HEK293 (cell line): ENCODE measurements around the gene MBTD1.

ENCODE experiments used
- CTCF ChIA-PET: fragments of 350-600 bp; formaldehyde crosslinking; extraction: SDS; loops from one replicate; lab custom pipeline; 2021; ENCODE audit warnings: antibody characterized with exemption; lab: Yijun Ruan, JAX
- POLR2A ChIA-PET: fragments of 300-600 bp; formaldehyde crosslinking; extraction: SDS; loops from one replicate; lab custom pipeline; 2020; ENCODE audit warnings: antibody characterized with exemption, inconsistent platforms; lab: Yijun Ruan, JAX
- H3K27ac ChIP-seq: fragments of 200-500 bp; sonication (Bioruptor generic); 2 replicates; pipeline ENCODE4 v1.5.1; 2014; ENCODE audit warnings: low read depth, low read length, control low read depth, inconsistent platforms; ENCODE audit errors: extremely low read depth
- H3K36me3 ChIP-seq, 2 experiments: fragments of 200-500 bp in 1 of 2; sonication (Bioruptor generic) in 1 of 2; 1 replicate in 1 of 2; 2 replicates in 1 of 2; pipeline ENCODE4 v1.5.1; 2014 to 2017; ENCODE audit warnings: inconsistent platforms in 2 of 2, low read length in 2 of 2; ENCODE audit not compliant: control insufficient read depth in 2 of 2, insufficient read depth in 1 of 2
- H3K4me1 ChIP-seq: fragments of 200-500 bp; sonication (Bioruptor generic); 2 replicates; pipeline ENCODE4 v1.5.1; 2014; ENCODE audit warnings: mild to moderate bottlenecking, low read length, inconsistent platforms; ENCODE audit not compliant: control insufficient read depth, insufficient read depth
- H3K4me3 ChIP-seq: 2 replicates; pipeline ENCODE4 v1.5.1; 2011; ENCODE audit warnings: low read depth, mild to moderate bottlenecking, control low read depth, low read length, moderate library complexity
- H3K9me3 ChIP-seq: fragments of 200-500 bp; sonication (Bioruptor generic); 2 replicates; pipeline ENCODE4 v1.5.1; 2014; ENCODE audit warnings: low read depth, low read length, inconsistent platforms; ENCODE audit not compliant: control insufficient read depth, insufficient read depth
- EGR2 ChIP-seq: fragments of 450-650 bp; formaldehyde crosslinking; IDR thresholded peaks from 2 replicates; pipeline ENCODE4 v1.5.1; 2016; ENCODE audit warnings: low read depth, missing biosample characterization, missing genetic modification characterization
- GLI2 ChIP-seq: fragments of 450-650 bp; formaldehyde crosslinking; IDR thresholded peaks from 2 replicates; pipeline ENCODE4; 2017; ENCODE audit warnings: missing biosample characterization, missing genetic modification characterization, low read depth, borderline replicate concordance
- GLIS1 ChIP-seq: fragments of 450-650 bp; formaldehyde crosslinking; IDR thresholded peaks from 2 replicates; pipeline ENCODE4 v1.5.1; 2016; ENCODE audit warnings: missing biosample characterization, missing genetic modification characterization
- GLIS2 ChIP-seq: fragments of 450-650 bp; formaldehyde crosslinking; IDR thresholded peaks from 2 replicates; pipeline ENCODE4 v1.5.1; 2016; ENCODE audit warnings: missing biosample characterization, missing genetic modification characterization
- KLF7 ChIP-seq: fragments of 450-650 bp; formaldehyde crosslinking; IDR thresholded peaks from 2 replicates; pipeline ENCODE4 v1.5.1; 2016; ENCODE audit warnings: missing biosample characterization, missing genetic modification characterization, borderline replicate concordance
- KLF9 ChIP-seq: fragments of 450-650 bp; formaldehyde crosslinking; IDR thresholded peaks from 2 replicates; pipeline ENCODE4 v1.5.1; 2016; ENCODE audit warnings: missing biosample characterization, missing genetic modification characterization, low read depth
- SALL2 ChIP-seq: fragments of 450-650 bp; formaldehyde crosslinking; IDR thresholded peaks from 2 replicates; pipeline ENCODE4 v1.5.0; 2017; ENCODE audit warnings: missing biosample characterization, mild to moderate bottlenecking, missing genetic modification characterization, borderline replicate concordance
- SP2 ChIP-seq: fragments of 450-650 bp; formaldehyde crosslinking; IDR thresholded peaks from 2 replicates; pipeline ENCODE4 v1.5.1; 2016; ENCODE audit warnings: missing biosample characterization, missing genetic modification characterization
- SP3 ChIP-seq: fragments of 450-650 bp; formaldehyde crosslinking; IDR thresholded peaks from 2 replicates; pipeline ENCODE4 v1.5.1; 2016; ENCODE audit warnings: missing biosample characterization, missing genetic modification characterization
- SP7 ChIP-seq: fragments of 450-650 bp; formaldehyde crosslinking; IDR thresholded peaks from 2 replicates; pipeline ENCODE4 v1.5.1; 2016; ENCODE audit warnings: missing biosample characterization, missing genetic modification characterization
- YY1 ChIP-seq: fragments of 450-650 bp; formaldehyde crosslinking; IDR thresholded peaks from 2 replicates; pipeline ENCODE4 v1.5.1; 2018; ENCODE audit warnings: missing biosample characterization, missing genetic modification characterization
- ZBTB17 ChIP-seq: fragments of 450-650 bp; formaldehyde crosslinking; IDR thresholded peaks from 2 replicates; pipeline ENCODE4 v1.5.1; 2016; ENCODE audit warnings: missing biosample characterization, missing genetic modification characterization
- ZNF146 ChIP-seq: fragments of 450-650 bp; formaldehyde crosslinking; IDR thresholded peaks from 2 replicates; pipeline ENCODE4 v1.5.1; 2016; ENCODE audit warnings: missing biosample characterization, missing genetic modification characterization
- ZNF155 ChIP-seq: fragments of 450-650 bp; formaldehyde crosslinking; IDR thresholded peaks from 2 replicates; pipeline ENCODE4 v1.5.1; 2016; ENCODE audit warnings: missing biosample characterization, missing genetic modification characterization
- ZNF169 ChIP-seq: fragments of 450-650 bp; formaldehyde crosslinking; IDR thresholded peaks from 2 replicates; pipeline ENCODE4 v1.5.1; 2016; ENCODE audit warnings: missing biosample characterization, missing genetic modification characterization
- ZNF19 ChIP-seq: fragments of 450-650 bp; formaldehyde crosslinking; IDR thresholded peaks from 2 replicates; pipeline ENCODE4; 2016; ENCODE audit warnings: missing biosample characterization, missing genetic modification characterization, low read depth
- ZNF221 ChIP-seq: fragments of 450-650 bp; formaldehyde crosslinking; IDR thresholded peaks from 2 replicates; pipeline ENCODE4 v1.5.1; 2017; ENCODE audit warnings: missing biosample characterization, missing genetic modification characterization, borderline replicate concordance
- ZNF335 ChIP-seq: fragments of 450-650 bp; formaldehyde crosslinking; conservative IDR thresholded peaks from 2 replicates; pipeline ENCODE4 v1.5.1; 2016; ENCODE audit warnings: missing biosample characterization, missing genetic modification characterization
- ZNF341 ChIP-seq: fragments of 450-650 bp; formaldehyde crosslinking; IDR thresholded peaks from 2 replicates; pipeline ENCODE4; 2016; ENCODE audit warnings: low read depth, missing biosample characterization, missing genetic modification characterization
- ZNF416 ChIP-seq: fragments of 450-650 bp; formaldehyde crosslinking; IDR thresholded peaks from 2 replicates; pipeline ENCODE4 v1.5.1; 2016; ENCODE audit warnings: missing biosample characterization, missing genetic modification characterization
- ZNF423 ChIP-seq: fragments of 450-650 bp; formaldehyde crosslinking; IDR thresholded peaks from 2 replicates; pipeline ENCODE4 v1.5.1; 2016; ENCODE audit warnings: missing biosample characterization, missing genetic modification characterization
- ZNF529 ChIP-seq: fragments of 450-650 bp; formaldehyde crosslinking; IDR thresholded peaks from 2 replicates; pipeline ENCODE4 v1.5.1; 2017; ENCODE audit warnings: missing genetic modification characterization, missing biosample characterization; ENCODE audit not compliant: insufficient replicate concordance
- ZNF677 ChIP-seq: fragments of 450-650 bp; IDR thresholded peaks from 2 replicates; pipeline ENCODE4 v1.5.0; 2018; ENCODE audit warnings: missing biosample characterization, mild to moderate bottlenecking, missing genetic modification characterization, moderate library complexity
- ZNF776 ChIP-seq: fragments of 450-650 bp; formaldehyde crosslinking; IDR thresholded peaks from 2 replicates; pipeline ENCODE4 v1.5.0; 2017; ENCODE audit warnings: missing biosample characterization, missing genetic modification characterization, borderline replicate concordance
- ZNF785 ChIP-seq: fragments of 450-650 bp; formaldehyde crosslinking; IDR thresholded peaks from 2 replicates; pipeline ENCODE4 v1.5.1; 2016; ENCODE audit warnings: missing biosample characterization, missing genetic modification characterization
- ZSCAN30 ChIP-seq: fragments of 450-650 bp; IDR thresholded peaks from 2 replicates; pipeline ENCODE4 v1.5.1; 2018; ENCODE audit warnings: missing biosample characterization, mild to moderate bottlenecking, missing genetic modification characterization, moderate library complexity
- TF ChIP-seq, protein P1 (sequence below): fragments of 450-650 bp; formaldehyde crosslinking; optimal IDR thresholded peaks from 2 replicates; pipeline ENCODE3; 2016; ENCODE audit warnings: missing biosample characterization, mild to moderate bottlenecking, missing genetic modification characterization
- TF ChIP-seq, protein P2 (sequence below): fragments of 450-650 bp; formaldehyde crosslinking; IDR thresholded peaks from 2 replicates; pipeline ENCODE4 v1.5.1; 2016; ENCODE audit warnings: missing biosample characterization, missing genetic modification characterization
- TF ChIP-seq, protein P3 (sequence below): fragments of 450-650 bp; formaldehyde crosslinking; IDR thresholded peaks from 2 replicates; pipeline ENCODE4 v1.5.1; 2016; ENCODE audit warnings: missing biosample characterization, missing genetic modification characterization
- TF ChIP-seq, protein P4 (sequence below): fragments of 450-650 bp; formaldehyde crosslinking; IDR thresholded peaks from 2 replicates; pipeline ENCODE4 v1.5.1; 2016; ENCODE audit warnings: missing biosample characterization, missing genetic modification characterization

Gene MBTD1

DNA sequence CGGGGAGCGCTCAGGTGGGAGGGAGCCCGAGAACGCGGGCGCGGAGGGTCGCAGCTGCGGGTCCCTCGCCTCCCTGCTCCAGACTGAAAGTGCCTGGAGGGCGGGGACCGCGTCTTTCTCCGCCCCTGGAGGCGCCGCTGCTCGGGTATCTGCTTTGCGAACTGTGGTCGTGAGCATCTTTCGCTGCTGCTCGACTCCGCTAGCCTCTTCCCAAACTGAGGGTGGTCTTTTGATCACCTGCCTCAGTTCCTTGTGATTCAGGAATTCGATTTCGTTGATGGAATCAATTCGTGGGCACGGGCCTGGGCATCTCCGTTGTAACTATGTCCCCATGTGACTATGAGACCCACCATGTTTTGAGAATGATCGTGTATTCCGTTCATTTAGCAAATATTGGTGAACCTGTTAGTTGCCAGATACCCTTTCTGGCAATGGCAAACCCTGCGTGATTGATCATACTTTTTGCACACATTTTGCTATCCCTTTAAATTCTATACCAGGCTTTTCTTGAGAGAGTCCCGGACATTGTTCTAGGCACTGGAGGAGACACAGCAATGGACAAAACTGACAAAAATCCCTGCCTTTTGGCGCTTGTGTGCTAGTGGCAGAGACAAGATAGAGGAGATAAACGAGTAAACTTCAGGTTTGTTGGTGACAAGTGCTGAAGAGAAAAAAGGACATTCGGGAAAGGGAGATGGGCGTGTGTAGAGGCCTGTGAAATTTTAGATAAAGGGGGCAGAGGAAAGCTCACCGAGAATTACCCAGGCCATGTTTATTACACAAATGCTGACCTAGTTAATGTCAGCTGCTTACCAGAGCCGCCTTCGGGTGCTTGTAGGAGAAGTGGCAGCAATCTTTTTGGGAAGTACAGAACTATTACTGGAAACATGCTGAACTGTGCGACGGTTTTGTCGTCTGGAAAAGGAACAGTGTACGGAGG, 1.4 kb upstream of the MBTD1 start:
- TF ChIP-seq ZNF335: no peak; the same call in 1 of the 2 replicates
- TF ChIP-seq EGR2 (tag by site-specific recombination): no peak
- no peak for TF ChIP-seq ZNF416 (tag by site-specific recombination)
- TF ChIP-seq, protein P1, sequence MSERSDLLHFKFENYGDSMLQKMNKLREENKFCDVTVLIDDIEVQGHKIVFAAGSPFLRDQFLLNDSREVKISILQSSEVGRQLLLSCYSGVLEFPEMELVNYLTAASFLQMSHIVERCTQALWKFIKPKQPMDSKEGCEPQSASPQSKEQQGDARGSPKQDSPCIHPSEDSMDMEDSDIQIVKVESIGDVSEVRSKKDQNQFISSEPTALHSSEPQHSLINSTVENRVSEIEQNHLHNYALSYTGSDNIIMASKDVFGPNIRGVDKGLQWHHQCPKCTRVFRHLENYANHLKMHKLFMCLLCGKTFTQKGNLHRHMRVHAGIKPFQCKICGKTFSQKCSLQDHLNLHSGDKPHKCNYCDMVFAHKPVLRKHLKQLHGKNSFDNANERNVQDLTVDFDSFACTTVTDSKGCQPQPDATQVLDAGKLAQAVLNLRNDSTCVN (tag by site-specific recombination): peak; percentile 63
- TF ChIP-seq SALL2: no peak
- TF ChIP-seq GLI2 (tag by site-specific recombination): no peak
- no peak for TF ChIP-seq SP7 (tag by site-specific recombination)
- TF ChIP-seq ZNF776 (tag by site-specific recombination): no peak
- no peak for TF ChIP-seq ZNF423 (tag by site-specific recombination)
- TF ChIP-seq, protein P2, sequence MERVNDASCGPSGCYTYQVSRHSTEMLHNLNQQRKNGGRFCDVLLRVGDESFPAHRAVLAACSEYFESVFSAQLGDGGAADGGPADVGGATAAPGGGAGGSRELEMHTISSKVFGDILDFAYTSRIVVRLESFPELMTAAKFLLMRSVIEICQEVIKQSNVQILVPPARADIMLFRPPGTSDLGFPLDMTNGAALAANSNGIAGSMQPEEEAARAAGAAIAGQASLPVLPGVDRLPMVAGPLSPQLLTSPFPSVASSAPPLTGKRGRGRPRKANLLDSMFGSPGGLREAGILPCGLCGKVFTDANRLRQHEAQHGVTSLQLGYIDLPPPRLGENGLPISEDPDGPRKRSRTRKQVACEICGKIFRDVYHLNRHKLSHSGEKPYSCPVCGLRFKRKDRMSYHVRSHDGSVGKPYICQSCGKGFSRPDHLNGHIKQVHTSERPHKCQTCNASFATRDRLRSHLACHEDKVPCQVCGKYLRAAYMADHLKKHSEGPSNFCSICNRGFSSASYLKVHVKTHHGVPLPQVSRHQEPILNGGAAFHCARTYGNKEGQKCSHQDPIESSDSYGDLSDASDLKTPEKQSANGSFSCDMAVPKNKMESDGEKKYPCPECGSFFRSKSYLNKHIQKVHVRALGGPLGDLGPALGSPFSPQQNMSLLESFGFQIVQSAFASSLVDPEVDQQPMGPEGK (tag by site-specific recombination): peak; percentile 14; the same call in 1 of the 2 replicates
- no peak for TF ChIP-seq ZNF169 (tag by site-specific recombination)
- TF ChIP-seq KLF7 (tag by site-specific recombination): no peak
- TF ChIP-seq, protein P3, sequence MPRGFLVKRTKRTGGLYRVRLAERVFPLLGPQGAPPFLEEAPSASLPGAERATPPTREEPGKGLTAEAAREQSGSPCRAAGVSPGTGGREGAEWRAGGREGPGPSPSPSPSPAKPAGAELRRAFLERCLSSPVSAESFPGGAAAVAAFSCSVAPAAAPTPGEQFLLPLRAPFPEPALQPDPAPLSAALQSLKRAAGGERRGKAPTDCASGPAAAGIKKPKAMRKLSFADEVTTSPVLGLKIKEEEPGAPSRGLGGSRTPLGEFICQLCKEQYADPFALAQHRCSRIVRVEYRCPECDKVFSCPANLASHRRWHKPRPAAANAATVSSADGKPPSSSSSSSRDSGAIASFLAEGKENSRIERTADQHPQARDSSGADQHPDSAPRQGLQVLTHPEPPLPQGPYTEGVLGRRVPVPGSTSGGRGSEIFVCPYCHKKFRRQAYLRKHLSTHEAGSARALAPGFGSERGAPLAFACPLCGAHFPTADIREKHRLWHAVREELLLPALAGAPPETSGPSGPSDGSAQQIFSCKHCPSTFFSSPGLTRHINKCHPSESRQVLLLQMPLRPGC (tag by site-specific recombination): no peak
- no peak for TF ChIP-seq ZNF529 (tag by site-specific recombination)
- TF ChIP-seq ZNF19: no peak
- TF ChIP-seq, protein P4, sequence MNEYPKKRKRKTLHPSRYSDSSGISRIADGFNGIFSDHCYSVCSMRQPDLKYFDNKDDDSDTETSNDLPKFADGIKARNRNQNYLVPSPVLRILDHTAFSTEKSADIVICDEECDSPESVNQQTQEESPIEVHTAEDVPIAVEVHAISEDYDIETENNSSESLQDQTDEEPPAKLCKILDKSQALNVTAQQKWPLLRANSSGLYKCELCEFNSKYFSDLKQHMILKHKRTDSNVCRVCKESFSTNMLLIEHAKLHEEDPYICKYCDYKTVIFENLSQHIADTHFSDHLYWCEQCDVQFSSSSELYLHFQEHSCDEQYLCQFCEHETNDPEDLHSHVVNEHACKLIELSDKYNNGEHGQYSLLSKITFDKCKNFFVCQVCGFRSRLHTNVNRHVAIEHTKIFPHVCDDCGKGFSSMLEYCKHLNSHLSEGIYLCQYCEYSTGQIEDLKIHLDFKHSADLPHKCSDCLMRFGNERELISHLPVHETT (tag by site-specific recombination): no peak
- TF ChIP-seq ZNF146 (tag by site-specific recombination): no peak
- peak; percentile 17 for TF ChIP-seq SP3 (tag by site-specific recombination)
- TF ChIP-seq ZNF341 (tag by site-specific recombination): no peak
- no peak for TF ChIP-seq ZNF677 (tag by site-specific recombination)
- no peak for TF ChIP-seq ZNF785 (tag by site-specific recombination)
- peak; percentile 44; the same call in 1 of the 2 replicates for TF ChIP-seq KLF9 (tag by site-specific recombination)
- TF ChIP-seq ZNF221 (tag by site-specific recombination): no peak
- TF ChIP-seq YY1 (tag by site-specific recombination): 0 out of 2 replicates have a peak, but pooled peaks have one; percentile 8
- TF ChIP-seq ZSCAN30 (tag by site-specific recombination): no peak; the same call in 1 of the 2 replicates
- TF ChIP-seq ZNF155: no peak
- TF ChIP-seq GLIS2 (tag by site-specific recombination): peak; percentile 37; the same call in 1 of the 2 replicates
- peak; percentile 95 for TF ChIP-seq ZBTB17
- peak; percentile 64 for TF ChIP-seq SP2 (tag by site-specific recombination)
- peak; percentile 33; the same call in 1 of the 2 replicates for TF ChIP-seq GLIS1
- peak overlapping the region; percentile 93 for H3K4me3 ChIP-seq
- CTCF ChIA-PET: interaction anchor here (0.5 to 1.7 kb wide), 3 partner anchors 10 to 845 kb away, joined by 3 to 8 read pairs (median 3); partner anchors contain the start of gene NME1
- POLR2A ChIA-PET: interaction anchor here (0.6 to 1.7 kb wide), 5 partner anchors 10 to 141 kb away, joined by 3 to 5 read pairs (median 4); partner anchors contain the start of genes NME1 and NME2
- peak overlapping the region; percentile 96 for H3K27ac ChIP-seq
- peaks cover 40 to 57% of the 10 kb centered on the region in 2 experiments for H3K36me3 ChIP-seq
- no peaks in the 10 kb centered on the region for H3K9me3 ChIP-seq
- peaks cover 4% of the 10 kb centered on the region for H3K4me1 ChIP-seq
